IMR-90 (cell line): Measurements from ENCODE around the gene BCDIN3D. TPM values are rescaled to one million over a fixed set of nuclear protein-coding genes. Genes with fewer than 3 reads are reported as not detected.

Experiments
- ATAC-seq: fragments of 200-7000 bp; cut with Tn5 transposase; 2 replicates; pipeline ENCODE4 v1.9.1; 2020; ENCODE audit warnings: low read depth, mild to moderate bottlenecking, moderate library complexity
- BruUV-seq: library from RNA; stranded (reverse); fragments of 400-500 nt; replicated peaks from 2 replicates; lab custom pipeline; 2021; lab: Mats Ljungman, UMichigan
- CTCF ChIA-PET: fragments of 300-600 bp; formaldehyde crosslinking; extraction: SDS; loops from one replicate; lab custom pipeline; 2021; ENCODE audit warnings: antibody characterized with exemption; lab: Yijun Ruan, JAX
- POLR2A ChIA-PET: fragments of 300-600 bp; sonication (Branson Sonifier 250); formaldehyde crosslinking; loops from one replicate; lab custom pipeline; 2022; ENCODE audit warnings: antibody characterized with exemption; ENCODE audit not compliant: unreplicated experiment; lab: Charles Lee
- DNase-seq: peaks from one replicate; pipeline ENCODE4 v3.0.0; 2013
- H2AFZ ChIP-seq: replicated peaks from 2 replicates; pipeline ENCODE3; 2013; ENCODE audit warnings: low read length, mild to moderate bottlenecking; ENCODE audit not compliant: poor library complexity
- H2AK5ac ChIP-seq: 2 replicates; pipeline ENCODE4 v1.6.1; 2013; ENCODE audit warnings: low read depth, low read length, inconsistent platforms
- H2AK9ac ChIP-seq: replicated peaks from 2 replicates; pipeline ENCODE3; 2013; ENCODE audit warnings: mild to moderate bottlenecking, low read depth, low read length, moderate library complexity; ENCODE audit not compliant: poor library complexity
- H2BK120ac ChIP-seq: 2 replicates; pipeline ENCODE4 v1.6.1; 2013; ENCODE audit warnings: low read depth, low read length, inconsistent platforms
- H2BK15ac ChIP-seq: 3 replicates; pipeline ENCODE4 v1.6.1; 2013; ENCODE audit warnings: low read depth, low read length, inconsistent platforms
- H2BK20ac ChIP-seq: 2 replicates; pipeline ENCODE4 v1.6.1; 2013; ENCODE audit warnings: low read depth, mild to moderate bottlenecking, inconsistent platforms, low read length, moderate library complexity
- H2BK5ac ChIP-seq: 2 replicates; pipeline ENCODE4 v1.6.1; 2013; ENCODE audit warnings: mild to moderate bottlenecking, low read depth, low read length, inconsistent platforms; ENCODE audit not compliant: poor library complexity, severe bottlenecking
- H3K14ac ChIP-seq: replicated peaks from 2 replicates; pipeline ENCODE4 v1.6.1; 2013; ENCODE audit warnings: low read depth, low read length, inconsistent platforms
- H3K18ac ChIP-seq: 2 replicates; pipeline ENCODE4 v1.6.1; 2013; ENCODE audit warnings: low read depth, low read length, control low read depth
- H3K23ac ChIP-seq: 2 replicates; pipeline ENCODE4 v1.6.1; 2013; ENCODE audit warnings: low read depth, low read length, inconsistent platforms
- H3K27ac ChIP-seq: 2 replicates; pipeline ENCODE4 v1.5.1; 2013; ENCODE audit warnings: mild to moderate bottlenecking, control low read depth, low read length; ENCODE audit not compliant: insufficient read depth
- H3K27me3 ChIP-seq: 2 replicates; pipeline ENCODE4 v1.6.1; 2013; ENCODE audit warnings: low read length; ENCODE audit not compliant: control insufficient read depth, insufficient read depth
- H3K36me3 ChIP-seq: 2 replicates; pipeline ENCODE4 v1.6.1; 2013; ENCODE audit warnings: low read length, mixed read lengths; ENCODE audit not compliant: control insufficient read depth, insufficient read depth
- H3K4ac ChIP-seq: 2 replicates; pipeline ENCODE4 v1.6.1; 2013; ENCODE audit warnings: low read depth, low read length, inconsistent platforms
- H3K4me1 ChIP-seq: 2 replicates; pipeline ENCODE4 v1.6.1; 2013; ENCODE audit warnings: low read length, mixed read lengths; ENCODE audit not compliant: control insufficient read depth, insufficient read depth
- H3K4me2 ChIP-seq: 2 replicates; pipeline ENCODE4 v1.6.1; 2013; ENCODE audit warnings: low read depth, mild to moderate bottlenecking, control low read depth, low read length, moderate library complexity
- H3K4me3 ChIP-seq: 2 replicates; pipeline ENCODE4 v1.5.1; 2013; ENCODE audit warnings: low read depth, mild to moderate bottlenecking, control low read depth, low read length, moderate library complexity; ENCODE audit not compliant: insufficient read depth
- H3K56ac ChIP-seq: 2 replicates; pipeline ENCODE4 v1.6.1; 2013; ENCODE audit warnings: low read length, inconsistent platforms; ENCODE audit not compliant: insufficient read depth; ENCODE audit errors: extremely low read depth
- H3K79me1 ChIP-seq, 2 experiments: 2 replicates each; pipeline ENCODE4 v1.6.1; 2013; ENCODE audit warnings: low read length in 2 of 2, inconsistent platforms in 1 of 2, low read depth in 1 of 2
- H3K9ac ChIP-seq: 2 replicates; pipeline ENCODE4 v1.6.1; 2013; ENCODE audit warnings: low read depth, low read length, control low read depth
- H3K9me1 ChIP-seq: 2 replicates; pipeline ENCODE4 v1.6.1; 2013; ENCODE audit warnings: low read length, inconsistent platforms; ENCODE audit not compliant: insufficient read depth
- H3K9me3 ChIP-seq: 2 replicates; pipeline ENCODE4 v1.6.1; 2013; ENCODE audit warnings: low read length; ENCODE audit not compliant: control insufficient read depth, insufficient read depth
- H4K20me1 ChIP-seq: 2 replicates; pipeline ENCODE4 v1.6.1; 2013; ENCODE audit warnings: low read length, inconsistent platforms; ENCODE audit not compliant: insufficient read depth
- H4K5ac ChIP-seq: 2 replicates; pipeline ENCODE4 v1.6.1; 2013; ENCODE audit warnings: mild to moderate bottlenecking, low read depth, low read length, control low read depth
- H4K8ac ChIP-seq, 2 experiments: 2 replicates each; pipeline ENCODE4 v1.6.1; 2013; ENCODE audit warnings: low read depth in 2 of 2, low read length in 2 of 2, control low read depth in 1 of 2, inconsistent platforms in 1 of 2
- H4K91ac ChIP-seq: 2 replicates; pipeline ENCODE4 v1.6.1; 2013; ENCODE audit warnings: low read depth, low read length, inconsistent platforms; ENCODE audit not compliant: insufficient read depth
- BHLHE40 ChIP-seq: fragments of 150-350 bp; IDR thresholded peaks from 2 replicates; pipeline ENCODE4 v1.6.1; 2016; ENCODE audit warnings: mild to moderate bottlenecking, low read depth, low read length
- CEBPB ChIP-seq: IDR thresholded peaks from 2 replicates; pipeline ENCODE4 v1.6.1; 2012; ENCODE audit warnings: low read depth, low read length, improper control_type of control experiment
- CHD1 ChIP-seq: IDR thresholded peaks from 2 replicates; pipeline ENCODE4 v1.6.1; 2012; ENCODE audit warnings: low read depth, low read length, improper control_type of control experiment
- CTCF ChIP-seq: conservative IDR thresholded peaks from 2 replicates; pipeline ENCODE4 v1.5.1; 2012; ENCODE audit warnings: mild to moderate bottlenecking, low read depth, low read length, improper control_type of control experiment
- ELK1 ChIP-seq: fragments of 150-350 bp; IDR thresholded peaks from 2 replicates; pipeline ENCODE4 v1.6.1; 2016; ENCODE audit warnings: low read depth, mild to moderate bottlenecking, low read length, moderate library complexity, borderline replicate concordance
- FOS ChIP-seq: fragments of 150-350 bp; IDR thresholded peaks from 2 replicates; pipeline ENCODE4 v1.6.1; 2016; ENCODE audit warnings: low read depth, low read length
- MAFK ChIP-seq: IDR thresholded peaks from 2 replicates; pipeline ENCODE4 v1.6.1; 2012; ENCODE audit warnings: low read depth, low read length, improper control_type of control experiment
- MAZ ChIP-seq: IDR thresholded peaks from 2 replicates; pipeline ENCODE4 v1.6.1; 2012; ENCODE audit warnings: low read depth, mild to moderate bottlenecking, low read length, improper control_type of control experiment, moderate library complexity, borderline replicate concordance
- MXI1 ChIP-seq: IDR thresholded peaks from 2 replicates; pipeline ENCODE4 v1.6.1; 2012; ENCODE audit warnings: low read depth, mild to moderate bottlenecking, low read length, moderate library complexity, borderline replicate concordance
- NFE2L2 ChIP-seq: fragments of 150-350 bp; IDR thresholded peaks from 2 replicates; pipeline ENCODE4 v1.6.1; 2016; ENCODE audit warnings: low read depth, mild to moderate bottlenecking, low read length
- POLR2A ChIP-seq: IDR thresholded peaks from 2 replicates; pipeline ENCODE4 v1.6.1; 2012; ENCODE audit warnings: mild to moderate bottlenecking, low read depth, low read length
- RAD21 ChIP-seq: IDR thresholded peaks from 2 replicates; pipeline ENCODE4 v1.6.1; 2012; ENCODE audit warnings: low read length, improper control_type of control experiment
- RCOR1 ChIP-seq: IDR thresholded peaks from 2 replicates; pipeline ENCODE4 v1.6.1; 2012; ENCODE audit warnings: mild to moderate bottlenecking, low read length, improper control_type of control experiment; ENCODE audit not compliant: insufficient replicate concordance
- RFX5 ChIP-seq: IDR thresholded peaks from 2 replicates; pipeline ENCODE4 v1.8.0; 2012; ENCODE audit warnings: low read depth, mild to moderate bottlenecking, low read length, moderate library complexity
- SMC3 ChIP-seq: fragments of 150-350 bp; IDR thresholded peaks from 2 replicates; pipeline ENCODE4 v1.6.1; 2016; ENCODE audit warnings: low read depth, mild to moderate bottlenecking, antibody characterized with exemption, low read length, moderate library complexity
- USF2 ChIP-seq: fragments of 150-350 bp; IDR thresholded peaks from 2 replicates; pipeline ENCODE4 v1.6.1; 2017; ENCODE audit warnings: mild to moderate bottlenecking, antibody characterized with exemption, low read length, low read depth
- WGBS, 2 experiments: methylation state at CpG; one replicate each; pipeline versions ENCODE4 v1.1.5 to v1.1.7; 2013; ENCODE audit warnings: missing lambda C conversion rate in 2 of 2; ENCODE audit not compliant: insufficient read length in 1 of 2; ENCODE audit errors: extremely low coverage in 2 of 2; 5-methylcytosine and 5-hydroxymethylcytosine counted together
- dilution Hi-C: fragments of 300-500 bp; cut with HindIII; formaldehyde crosslinking; loops from one replicate; pipeline ENCODE4 v1.14.3; 2018; ENCODE audit warnings: low sequenced_read_pairs; ENCODE audit not compliant: unreplicated experiment
- in situ Hi-C: fragments of 300-500 bp; cut with MboI; formaldehyde crosslinking; loops from 3 replicates; pipeline ENCODE4 v1.14.3; 2019; ENCODE audit warnings: low sequenced_read_pairs, inconsistent platforms, mixed read lengths
- intact Hi-C: fragments of 100-400 bp; cut with micrococcal nuclease; formaldehyde crosslinking; loops from 2 replicates; pipeline ENCODE4 v1.10.0; 2022
- polyA plus RNA-seq, 3 experiments: library from polyadenylated mRNA; depleted of rRNA; stranded (reverse); fragments of >200 nt; gene quantifications; 2 replicates each; pipeline ENCODE4 v1.2.3, GENCODE V29; 2012; ENCODE audit warnings: low replicate concordance in 1 of 3
- total RNA-seq: library from RNA; depleted of rRNA; stranded (reverse); fragments of >200 nt; gene quantifications from 2 replicates; pipeline ENCODE4 v1.2.3, GENCODE V29; 2012

BCDIN3D gene
- total and polyA plus RNA-seq, 2 of the 4 experiments (the other 2 are of a cell fraction), result 2.3 TPM

GRCh38 chr12:49792976-49793580, 49.8 kb downstream of the BCDIN3D start:
- Histone ChIP-seq H2AK5ac (no peak overlapping the region), H2BK120ac (no peak overlapping the region), H4K20me1 (peaks cover 5% of the 10 kb centered on the region; the same call in 1 of the 2 replicates), H3K18ac (no peak overlapping the region), H3K23ac (no peak overlapping the region), H4K91ac (no peak overlapping the region), H3K4ac (no peak overlapping the region), H3K9ac (no peak overlapping the region), H3K4me1 (no peaks in the 10 kb centered on the region), H2BK15ac (no peak overlapping the region), H3K14ac (no peak overlapping the region), H2BK5ac (no peak overlapping the region), H2AFZ (no peak overlapping the region), H3K36me3 (peaks cover 65% of the 10 kb centered on the region), H3K56ac (no peak overlapping the region), H2BK20ac (no peak overlapping the region), H3K4me3 (no peak overlapping the region), H3K27ac (no peak overlapping the region), H3K27me3 (no peaks in the 10 kb centered on the region), H3K9me3 (no peaks in the 10 kb centered on the region), H3K79me1 (no peaks in the 10 kb centered on the region), H4K8ac (no peak overlapping the region), H3K4me2 (no peak overlapping the region), H3K9me1 (no peaks in the 10 kb centered on the region), H4K5ac (no peak overlapping the region), H2AK9ac (no peak overlapping the region)
- no TSS peak for BruUV-seq
- WGBS, 2 experiments, result no CpG with 5 or more reads among the region's 11 CpGs
- ATAC-seq (no peak), DNase-seq (no peak)
- ChIA-PET POLR2A (no interaction called here), CTCF (no interaction called here)
- intact Hi-C loops, result no loop called here
- in situ Hi-C loops, result no loop called here
- dilution Hi-C loops, result no loop called here
- no peak for TF ChIP-seq MAFK
- TF ChIP-seq CTCF, result no peak
- TF ChIP-seq CEBPB, result no peak
- TF ChIP-seq MXI1, result no peak
- no peak for TF ChIP-seq ELK1
- no peak for TF ChIP-seq SMC3
- no peak for TF ChIP-seq BHLHE40
- no peak for TF ChIP-seq NFE2L2
- no peak for TF ChIP-seq RAD21
- TF ChIP-seq CHD1, result no peak
- no peak for TF ChIP-seq RFX5
- TF ChIP-seq MAZ, result no peak
- TF ChIP-seq RCOR1, result no peak
- TF ChIP-seq FOS, result no peak
- no peak for TF ChIP-seq POLR2A
- TF ChIP-seq USF2, result no peak
